ENCODE results near the gene NDUFB10.

Gene NDUFB10

DNA sequence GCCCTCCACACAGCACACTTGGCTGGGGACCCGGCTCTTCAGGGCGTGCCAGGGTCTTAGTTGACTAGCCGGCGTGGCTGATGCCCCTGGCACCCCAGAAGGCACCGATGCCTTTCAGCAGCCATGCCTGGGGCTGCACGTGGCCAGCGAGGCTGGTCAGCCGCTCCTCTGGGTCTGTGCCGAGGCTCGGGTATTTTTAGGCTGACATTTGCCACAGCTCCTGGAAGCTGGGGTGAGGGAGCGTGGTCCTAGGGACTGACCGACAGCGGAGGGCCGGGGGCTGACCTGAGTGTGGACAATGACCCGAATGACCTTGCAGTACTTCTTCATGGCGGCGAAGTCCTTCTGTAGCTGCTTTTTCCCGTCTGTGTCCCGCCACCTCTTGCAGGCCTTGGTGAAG, 8.8 kb upstream of the NDUFB10 start:
- TF ChIP-seq, protein P1, sequence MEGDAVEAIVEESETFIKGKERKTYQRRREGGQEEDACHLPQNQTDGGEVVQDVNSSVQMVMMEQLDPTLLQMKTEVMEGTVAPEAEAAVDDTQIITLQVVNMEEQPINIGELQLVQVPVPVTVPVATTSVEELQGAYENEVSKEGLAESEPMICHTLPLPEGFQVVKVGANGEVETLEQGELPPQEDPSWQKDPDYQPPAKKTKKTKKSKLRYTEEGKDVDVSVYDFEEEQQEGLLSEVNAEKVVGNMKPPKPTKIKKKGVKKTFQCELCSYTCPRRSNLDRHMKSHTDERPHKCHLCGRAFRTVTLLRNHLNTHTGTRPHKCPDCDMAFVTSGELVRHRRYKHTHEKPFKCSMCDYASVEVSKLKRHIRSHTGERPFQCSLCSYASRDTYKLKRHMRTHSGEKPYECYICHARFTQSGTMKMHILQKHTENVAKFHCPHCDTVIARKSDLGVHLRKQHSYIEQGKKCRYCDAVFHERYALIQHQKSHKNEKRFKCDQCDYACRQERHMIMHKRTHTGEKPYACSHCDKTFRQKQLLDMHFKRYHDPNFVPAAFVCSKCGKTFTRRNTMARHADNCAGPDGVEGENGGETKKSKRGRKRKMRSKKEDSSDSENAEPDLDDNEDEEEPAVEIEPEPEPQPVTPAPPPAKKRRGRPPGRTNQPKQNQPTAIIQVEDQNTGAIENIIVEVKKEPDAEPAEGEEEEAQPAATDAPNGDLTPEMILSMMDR (IDR thresholded peaks at IDR 0.05) = no peak
- no peak for TF ChIP-seq ZFX (IDR thresholded peaks at IDR 0.05; ENCODE audit: borderline replicate concordance)

DNA sequence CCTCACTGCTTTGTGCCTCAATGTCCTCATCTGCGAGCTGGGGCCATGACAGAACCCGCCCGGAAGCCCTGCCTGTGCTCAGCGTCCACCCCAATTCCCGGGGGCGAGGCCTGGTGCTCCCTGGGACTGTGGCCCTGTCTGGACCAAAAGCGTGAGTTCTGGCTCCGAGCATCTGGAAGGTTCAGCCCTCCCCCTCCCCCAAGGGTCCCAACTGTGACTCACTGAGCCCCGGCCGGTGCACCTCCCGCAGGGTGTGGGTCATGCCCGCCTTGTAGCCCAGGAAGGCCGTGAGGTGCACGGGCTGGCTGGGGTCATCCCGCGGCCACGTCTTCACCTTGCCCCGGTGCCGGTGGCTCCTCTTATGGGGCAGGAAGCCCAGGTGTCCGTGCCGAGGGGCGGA, 5.6 kb upstream of the NDUFB10 start:
- no peak overlapping the region for H3K27ac ChIP-seq
- no peak for TF ChIP-seq ZFX (IDR thresholded peaks at IDR 0.05; ENCODE audit: borderline replicate concordance)
- TF ChIP-seq, protein P1 (IDR thresholded peaks at IDR 0.05) = no peak

More for the DNA sequence above, 8.8 kb upstream of the NDUFB10 start:
- H3K27ac ChIP-seq = no peak overlapping the region

- H3K27ac ChIP-seq = peak overlapping the region; percentile 96
Measured at GRCh38 chr16:1957434-1958142, 1.8 kb upstream of the NDUFB10 start.

DNA sequence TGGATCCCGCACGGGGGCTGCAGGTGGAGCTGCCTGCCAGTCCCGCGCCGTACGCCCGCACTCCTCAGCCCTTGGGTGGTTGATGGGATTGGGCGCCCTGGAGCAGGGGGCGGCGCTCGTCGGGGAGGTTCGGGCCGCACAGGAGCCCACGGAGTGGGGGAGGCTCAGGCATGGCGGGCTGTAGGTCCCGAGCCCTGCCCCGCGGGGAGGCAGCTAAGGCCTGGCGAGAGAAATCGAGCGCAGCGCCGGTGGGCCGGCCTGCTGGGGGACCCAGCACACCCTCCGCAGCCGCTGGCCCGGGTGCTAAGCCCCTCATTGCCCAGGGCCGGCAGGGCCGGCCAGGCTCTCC, 1.2 kb upstream of the NDUFB10 start:
- H3K27ac ChIP-seq = peak overlapping the region; percentile 96

DNA sequence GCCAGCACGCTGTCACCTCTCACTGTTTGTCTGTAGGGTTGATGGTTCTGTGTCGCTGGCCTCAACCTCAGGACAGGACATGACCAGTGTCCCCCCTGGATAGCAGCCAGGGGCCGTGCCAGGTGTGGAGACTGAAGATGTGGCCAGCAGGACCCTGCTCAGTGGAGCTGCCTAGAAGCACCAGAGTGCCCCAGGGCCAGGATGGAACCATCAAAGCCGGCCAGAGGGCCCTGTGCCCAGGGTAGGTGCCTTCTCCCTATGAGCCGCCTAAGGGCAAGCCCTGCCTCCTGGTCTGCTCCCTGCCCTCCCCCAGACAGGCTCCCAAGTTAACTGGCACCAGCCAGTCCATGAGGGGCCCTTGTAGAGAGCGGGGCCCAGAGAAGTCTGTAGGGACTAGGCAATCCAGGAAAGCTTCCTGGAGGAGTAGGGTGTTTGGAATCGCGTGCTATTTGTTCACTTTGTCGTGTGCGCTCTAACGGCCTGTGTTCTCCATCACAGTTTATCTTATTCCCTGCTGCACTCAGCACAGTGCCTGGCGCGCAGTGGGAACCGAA, 546 bp upstream of the NDUFB10 start:
- no peak for TF ChIP-seq ZFX (IDR thresholded peaks at IDR 0.05; ENCODE audit: borderline replicate concordance)
- TF ChIP-seq, protein P1 (IDR thresholded peaks at IDR 0.05) = no peak
- peak overlapping the region; percentile 96 for H3K27ac ChIP-seq

DNA sequence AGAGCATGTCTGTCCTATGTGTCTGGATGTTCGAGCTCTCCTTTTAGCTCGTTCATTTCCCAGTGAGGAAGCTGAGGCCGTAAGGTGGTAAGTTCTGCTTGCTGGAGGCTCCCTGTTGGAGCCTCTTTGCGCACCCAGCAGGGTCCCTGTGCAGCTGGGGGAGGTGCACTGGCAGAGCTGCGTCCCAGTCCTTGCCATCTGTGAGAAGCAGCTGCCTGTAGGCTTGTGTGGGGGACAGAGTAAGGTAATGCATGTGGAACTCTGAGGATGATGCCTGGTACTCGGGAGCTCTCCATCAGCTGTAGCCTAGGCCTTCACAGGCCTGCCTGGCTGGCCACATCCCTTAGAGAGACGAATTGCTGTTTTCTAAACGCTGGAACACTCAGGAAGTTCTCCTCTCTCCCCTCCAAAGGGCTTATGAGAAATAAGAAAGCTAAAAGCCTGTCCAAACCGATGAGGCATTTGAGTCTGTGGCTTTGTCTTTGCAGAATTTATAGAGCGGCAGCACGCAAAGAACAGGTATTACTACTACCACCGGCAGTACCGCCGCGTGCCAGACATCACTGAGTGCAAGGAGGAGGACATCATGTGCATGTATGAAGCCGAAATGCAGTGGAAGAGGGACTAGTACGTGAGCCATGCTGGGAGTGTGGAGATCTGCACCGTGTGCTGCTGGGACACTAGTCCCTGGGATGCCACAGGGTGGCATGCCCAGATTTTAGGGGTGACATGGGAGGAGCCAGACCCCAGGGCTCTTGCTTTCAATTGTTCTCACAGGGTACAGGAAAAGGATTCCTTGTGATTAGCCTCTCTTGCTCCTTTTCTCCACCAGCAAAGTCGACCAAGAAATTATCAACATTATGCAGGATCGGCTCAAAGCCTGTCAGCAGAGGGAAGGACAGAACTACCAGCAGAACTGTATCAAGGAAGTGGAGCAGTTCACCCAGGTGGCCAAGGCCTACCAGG, 1.6 kb downstream of the NDUFB10 start:
- H3K27ac ChIP-seq = peak overlapping the region; percentile 96

DNA sequence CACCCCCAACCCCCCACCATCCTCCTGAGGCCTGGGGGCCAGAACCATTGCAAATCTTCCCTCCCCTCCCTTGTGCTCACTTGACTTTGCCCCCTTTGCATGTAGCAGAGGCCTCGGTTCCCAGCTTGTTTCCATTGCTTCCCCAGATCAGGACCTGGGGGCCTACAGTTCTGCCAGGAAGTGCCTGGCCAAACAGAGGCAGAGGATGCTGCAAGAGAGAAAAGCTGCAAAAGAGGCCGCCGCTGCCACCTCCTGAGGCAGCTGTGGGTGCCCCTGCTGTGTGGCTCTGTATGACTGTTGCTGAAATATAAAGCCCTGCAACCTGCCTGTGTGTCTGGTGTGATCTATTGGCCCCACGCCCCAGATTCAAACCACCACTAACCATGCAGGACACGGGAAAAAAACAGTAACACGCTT, 2.3 kb downstream of the NDUFB10 start:
- H3K27ac ChIP-seq = peak overlapping the region; percentile 96
- TF ChIP-seq, protein P1 (IDR thresholded peaks at IDR 0.05) = no peak
- TF ChIP-seq ZFX (IDR thresholded peaks at IDR 0.05; ENCODE audit: borderline replicate concordance) = no peak

More for the DNA sequence above, 1.6 kb downstream of the NDUFB10 start:
- TF ChIP-seq, protein P1 (IDR thresholded peaks at IDR 0.05) = no peak
- TF ChIP-seq ZFX (IDR thresholded peaks at IDR 0.05; ENCODE audit: borderline replicate concordance) = no peak

DNA sequence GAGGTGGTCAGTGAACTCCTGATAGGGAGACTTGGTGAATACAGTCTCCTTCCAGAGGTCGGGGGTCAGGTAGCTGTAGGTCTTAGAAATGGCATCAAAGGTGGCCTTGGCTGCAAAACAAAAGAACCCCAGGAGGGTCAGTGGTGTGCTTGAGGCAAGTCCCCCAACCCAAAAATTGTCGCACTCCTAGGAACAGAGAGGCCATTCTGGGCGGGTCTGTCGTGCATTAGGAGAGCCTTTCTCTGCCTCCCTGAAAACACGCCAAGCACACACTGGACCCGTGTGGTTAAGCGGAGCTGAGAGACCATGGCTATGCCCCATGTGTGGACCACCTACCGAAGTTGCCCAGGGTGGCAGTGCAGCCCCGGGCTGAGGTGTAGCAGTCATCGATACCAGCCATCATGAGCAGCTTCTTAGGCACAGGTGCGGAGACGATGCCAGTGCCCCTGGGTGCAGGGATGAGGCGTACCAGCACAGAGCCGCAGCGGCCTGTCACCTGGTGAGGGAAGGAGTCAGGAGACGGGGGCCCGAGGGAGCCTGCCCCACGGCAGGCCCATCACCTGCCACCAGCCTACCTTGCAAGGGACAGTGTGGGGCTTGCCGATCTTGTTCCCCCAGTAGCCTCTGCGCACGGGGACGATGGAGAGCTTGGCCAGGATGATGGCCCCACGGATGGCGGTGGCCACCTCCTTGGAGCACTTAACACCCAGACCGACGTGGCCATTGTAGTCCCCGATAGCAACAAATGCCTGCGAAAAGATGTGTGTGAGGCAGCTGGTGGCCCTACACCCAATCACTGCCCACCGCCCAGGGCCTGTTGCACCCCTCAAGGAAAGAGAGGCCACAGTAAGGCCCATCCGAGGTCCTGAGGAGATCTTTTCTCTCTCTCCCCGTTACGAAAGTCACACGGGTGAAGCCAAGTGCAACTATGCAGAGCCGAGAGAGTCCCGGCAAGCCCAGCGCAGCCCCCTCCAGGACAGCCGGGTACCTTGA, 3.1 kb downstream of the NDUFB10 start:
- H3K27ac ChIP-seq = peak overlapping the region; percentile 96

Measured in 22Rv1 (cell line).